Mesothelial cell of epicardium (in vitro differentiated cells): ENCODE measurements around the gene PCSK9. TPM values are rescaled to one million over a fixed set of nuclear protein-coding genes. Genes with fewer than 3 reads are reported as not detected.
"Not testable (repeated sequence)": the region's sequence is repeated elsewhere in the genome, so short reads cannot be mapped to it uniquely, and the experiment has no call there.

ENCODE experiments used
- DNase-seq, 2 experiments: peaks; one replicate each; pipeline ENCODE4 v3.0.0; 2021; ENCODE audit warnings: low spot score in 2 of 2; ENCODE audit not compliant: unreplicated experiment in 2 of 2
- H3K27ac Mint-ChIP-seq: 2 replicates; pipeline ENCODE4 v1.8.0; 2021; ENCODE audit warnings: mixed read lengths
- H3K27me3 Mint-ChIP-seq: 2 replicates; pipeline ENCODE4 v1.8.0; 2021; ENCODE audit warnings: low read depth, mixed read lengths
- H3K36me3 Mint-ChIP-seq: 2 replicates; pipeline ENCODE4 v1.8.0; 2021; ENCODE audit warnings: mixed read lengths
- H3K4me1 Mint-ChIP-seq: 2 replicates; pipeline ENCODE4 v1.8.0; 2021; ENCODE audit warnings: mixed read lengths
- H3K4me3 Mint-ChIP-seq: 2 replicates; pipeline ENCODE4 v1.8.0; 2021; ENCODE audit warnings: mild to moderate bottlenecking, moderate library complexity, mixed read lengths
- H3K9me3 Mint-ChIP-seq: 2 replicates; pipeline ENCODE4 v1.8.0; 2021; ENCODE audit warnings: mixed read lengths
- total RNA-seq: library from RNA; stranded (reverse); gene quantifications from 3 replicates; pipeline ENCODE4 v1.2.1, GENCODE V29; 2021
- TF ChIP-seq, protein P1 (sequence below): fragments of 200-600 bp; sonication (generic); IDR thresholded peaks from one replicate; pipeline ENCODE4 v1.5.0; 2021; ENCODE audit warnings: antibody characterized with exemption; ENCODE audit not compliant: unreplicated experiment

Gene PCSK9
- total RNA-seq, 1 donor from 2014 or later = 1.6 TPM

DNA sequence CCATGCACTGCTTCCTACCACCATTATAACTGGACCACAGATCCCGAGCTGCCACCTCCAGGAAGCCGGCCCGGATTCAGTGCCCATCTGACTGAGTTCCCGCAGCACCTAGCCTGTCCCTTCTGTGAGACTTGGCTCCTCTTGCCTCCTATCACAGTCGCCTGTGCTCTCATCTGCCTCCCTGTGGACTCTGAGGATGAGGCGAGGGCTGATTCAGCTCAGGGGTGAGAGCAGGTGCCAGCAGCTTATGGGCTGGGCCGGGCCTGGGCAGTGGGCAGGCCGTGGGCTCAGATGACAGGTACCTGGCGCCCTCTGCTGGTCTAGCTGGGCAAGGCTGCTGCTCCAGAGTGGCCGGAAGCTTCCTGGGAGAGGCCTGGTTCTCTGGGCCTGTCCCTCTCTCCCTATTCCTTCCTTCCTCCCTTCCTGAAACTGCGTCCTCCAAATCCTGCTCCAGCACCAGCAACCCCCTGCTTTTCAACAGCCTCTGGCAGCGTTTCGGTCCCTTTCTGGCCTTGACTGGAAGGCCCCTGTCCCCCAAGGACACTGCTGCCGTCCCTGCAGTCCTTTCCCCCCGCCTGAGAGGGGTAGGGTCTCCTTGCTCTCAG is 17.3 kb upstream of the PCSK9 start:
- Mint-ChIP-seq H3K27ac (no peak overlapping the region), H3K9me3 (no peaks in the 10 kb centered on the region), H3K36me3 (no peaks in the 10 kb centered on the region), H3K27me3 (no peaks in the 10 kb centered on the region), H3K4me1 (peaks cover 4% of the 10 kb centered on the region), H3K4me3 (no peak overlapping the region)
- DNase-seq = peak; percentile 75 to 93
- TF ChIP-seq, protein P1, sequence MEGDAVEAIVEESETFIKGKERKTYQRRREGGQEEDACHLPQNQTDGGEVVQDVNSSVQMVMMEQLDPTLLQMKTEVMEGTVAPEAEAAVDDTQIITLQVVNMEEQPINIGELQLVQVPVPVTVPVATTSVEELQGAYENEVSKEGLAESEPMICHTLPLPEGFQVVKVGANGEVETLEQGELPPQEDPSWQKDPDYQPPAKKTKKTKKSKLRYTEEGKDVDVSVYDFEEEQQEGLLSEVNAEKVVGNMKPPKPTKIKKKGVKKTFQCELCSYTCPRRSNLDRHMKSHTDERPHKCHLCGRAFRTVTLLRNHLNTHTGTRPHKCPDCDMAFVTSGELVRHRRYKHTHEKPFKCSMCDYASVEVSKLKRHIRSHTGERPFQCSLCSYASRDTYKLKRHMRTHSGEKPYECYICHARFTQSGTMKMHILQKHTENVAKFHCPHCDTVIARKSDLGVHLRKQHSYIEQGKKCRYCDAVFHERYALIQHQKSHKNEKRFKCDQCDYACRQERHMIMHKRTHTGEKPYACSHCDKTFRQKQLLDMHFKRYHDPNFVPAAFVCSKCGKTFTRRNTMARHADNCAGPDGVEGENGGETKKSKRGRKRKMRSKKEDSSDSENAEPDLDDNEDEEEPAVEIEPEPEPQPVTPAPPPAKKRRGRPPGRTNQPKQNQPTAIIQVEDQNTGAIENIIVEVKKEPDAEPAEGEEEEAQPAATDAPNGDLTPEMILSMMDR = peak; percentile 85

DNA sequence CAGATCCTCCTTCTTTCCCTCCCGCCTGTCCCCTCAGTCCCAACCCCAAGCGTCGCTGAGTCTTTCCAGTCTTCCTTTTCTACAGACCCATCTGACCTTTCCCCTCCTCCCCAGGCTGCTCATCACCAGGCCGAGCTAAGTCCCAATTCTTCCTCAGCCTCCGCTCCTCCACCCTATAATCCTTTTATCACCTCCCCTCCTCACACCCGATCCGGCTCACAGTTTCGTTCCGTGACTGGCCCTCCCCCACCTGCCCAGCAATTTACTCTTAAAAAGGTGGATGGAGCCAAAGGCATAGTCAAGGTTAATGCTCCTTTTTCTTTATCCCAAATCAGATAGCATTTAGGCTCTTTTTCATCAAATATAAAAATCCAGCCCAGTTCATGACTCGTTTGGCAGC is 15.2 kb upstream of the PCSK9 start:
- not testable (repeated sequence) for H3K4me1 Mint-ChIP-seq, H3K27ac Mint-ChIP-seq, H3K27me3 Mint-ChIP-seq, H3K4me3 Mint-ChIP-seq, DNase-seq, H3K36me3 Mint-ChIP-seq, H3K9me3 Mint-ChIP-seq

DNA sequence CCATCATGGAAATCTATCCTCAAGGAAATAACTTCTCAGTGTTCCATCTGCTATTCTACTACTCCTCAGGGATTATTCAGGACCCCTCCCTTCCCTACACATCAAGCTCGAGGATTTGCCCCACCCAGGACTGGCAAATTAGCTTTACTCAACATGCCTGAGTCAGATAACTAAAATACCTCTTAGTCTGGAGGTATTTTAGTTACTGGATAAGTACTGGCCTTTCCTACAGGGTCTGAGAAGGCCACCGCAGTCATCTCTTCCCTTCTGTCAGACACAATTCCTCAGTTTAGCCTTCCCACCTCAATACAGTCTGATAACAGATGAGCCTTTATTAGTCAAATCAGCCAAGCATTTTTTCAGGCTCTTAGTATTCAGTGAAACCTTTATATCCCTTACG is 12.7 kb upstream of the PCSK9 start:
- not testable (repeated sequence) for H3K4me3 Mint-ChIP-seq, H3K4me1 Mint-ChIP-seq, H3K27ac Mint-ChIP-seq, DNase-seq, H3K36me3 Mint-ChIP-seq, H3K27me3 Mint-ChIP-seq, H3K9me3 Mint-ChIP-seq

DNA sequence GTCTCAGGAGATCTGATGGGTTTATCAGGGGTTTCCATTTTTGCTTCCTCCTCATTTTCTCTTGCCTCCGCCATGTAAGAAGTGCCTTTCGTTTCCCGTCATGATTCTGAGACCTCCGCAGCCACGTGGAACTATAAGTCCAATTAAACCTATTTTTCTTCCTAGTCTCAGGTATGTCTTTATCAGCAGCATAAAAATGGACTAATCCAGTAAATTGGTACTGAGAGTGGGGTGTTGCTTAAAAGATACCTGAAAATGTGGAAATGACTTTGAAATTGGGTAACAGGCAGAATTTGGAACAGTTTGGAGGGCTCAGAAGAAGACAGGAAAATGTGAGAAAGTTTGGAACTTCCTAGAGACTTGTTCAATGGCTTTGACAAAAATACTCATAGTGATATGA is 8.2 kb upstream of the PCSK9 start:
- not testable (repeated sequence) for H3K4me3 Mint-ChIP-seq, H3K9me3 Mint-ChIP-seq, H3K4me1 Mint-ChIP-seq, DNase-seq, H3K27ac Mint-ChIP-seq, H3K36me3 Mint-ChIP-seq
- peaks cover 16% of the 10 kb centered on the region for H3K27me3 Mint-ChIP-seq

DNA sequence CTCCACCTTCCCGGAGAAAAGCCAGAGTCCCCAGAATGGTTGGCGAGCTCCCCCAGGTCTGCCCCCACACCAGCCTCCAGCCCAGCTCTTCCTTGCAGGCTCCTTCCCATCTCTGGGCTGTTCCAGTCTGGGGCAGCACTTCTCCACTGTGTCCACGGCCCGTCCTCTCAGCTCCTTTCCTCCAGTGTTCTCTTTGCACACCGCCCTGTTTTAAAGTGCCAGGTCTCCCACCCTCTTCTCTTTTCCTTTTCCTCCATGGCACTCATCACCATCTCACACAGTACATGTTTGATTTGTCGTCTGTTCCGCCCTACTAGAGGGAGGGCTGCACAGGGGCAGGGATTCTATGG is 6.1 kb upstream of the PCSK9 start:
- no peaks in the 10 kb centered on the region for H3K4me1 Mint-ChIP-seq
- TF ChIP-seq, protein P1 = no peak
- H3K9me3 Mint-ChIP-seq = no peaks in the 10 kb centered on the region
- peaks cover 36% of the 10 kb centered on the region for H3K27me3 Mint-ChIP-seq
- DNase-seq = no peak
- H3K4me3 Mint-ChIP-seq = no peak overlapping the region
- H3K36me3 Mint-ChIP-seq = no peaks in the 10 kb centered on the region
- no peak overlapping the region for H3K27ac Mint-ChIP-seq

DNA sequence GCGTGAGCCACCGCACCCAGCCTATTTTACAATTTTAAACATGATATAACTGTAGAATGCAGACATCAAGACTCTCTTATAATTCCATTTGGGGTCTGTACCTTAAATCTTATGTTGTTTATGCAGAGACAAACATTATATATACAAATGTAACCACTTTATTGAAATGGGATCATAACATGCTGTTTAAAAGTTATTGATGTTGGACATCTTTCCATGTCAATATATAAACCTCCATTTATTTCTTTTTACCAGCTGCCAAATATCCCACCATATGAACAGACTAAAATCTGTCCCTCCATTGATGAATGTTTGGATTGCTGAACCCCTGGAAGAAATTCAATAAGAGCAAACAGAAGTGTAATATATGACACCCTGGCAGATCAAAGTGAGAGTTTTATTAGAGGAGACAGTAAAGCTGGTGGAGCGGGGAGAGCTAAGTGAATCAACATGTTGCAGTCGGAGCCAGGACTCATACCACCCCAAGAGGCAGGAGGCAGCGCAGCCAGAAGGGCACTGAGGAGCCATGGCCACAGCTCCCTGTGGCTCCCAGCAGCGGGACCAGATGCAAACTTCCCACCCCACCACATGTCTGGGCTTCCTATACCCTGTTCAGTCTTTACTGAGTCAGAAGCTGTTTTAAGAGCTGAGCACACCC is 4.7 kb upstream of the PCSK9 start:
- TF ChIP-seq, protein P1 = no peak
- Mint-ChIP-seq H3K27me3 (peaks cover 49% of the 10 kb centered on the region), H3K4me1 (peaks cover 7% of the 10 kb centered on the region), H3K4me3 (no peak overlapping the region), H3K36me3 (no peaks in the 10 kb centered on the region), H3K27ac (no peak overlapping the region), H3K9me3 (no peaks in the 10 kb centered on the region)
- DNase-seq = no peak

DNA sequence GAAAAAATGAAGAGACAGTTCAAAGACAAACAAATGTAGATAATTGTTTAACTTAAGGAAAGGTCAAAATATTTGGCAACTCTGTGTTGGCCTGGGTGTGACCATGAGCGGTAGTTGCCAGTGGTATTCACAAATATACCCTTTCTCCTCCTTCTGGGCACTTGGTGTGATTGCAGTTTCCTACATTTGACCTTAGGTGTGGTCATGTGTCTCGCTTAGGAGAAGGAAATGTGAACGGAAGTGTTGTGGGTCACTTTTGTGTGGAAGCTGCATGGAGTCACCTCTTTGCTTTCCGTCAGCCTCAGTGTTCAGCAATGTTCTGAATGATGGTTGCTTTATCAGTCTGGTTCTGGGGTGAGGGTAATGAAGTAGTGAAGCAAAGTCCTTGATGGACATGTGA is 3.4 kb upstream of the PCSK9 start:
- Mint-ChIP-seq H3K4me3 (no peak overlapping the region), H3K9me3 (no peaks in the 10 kb centered on the region), H3K27ac (no peak overlapping the region), H3K36me3 (no peaks in the 10 kb centered on the region), H3K27me3 (peaks cover 62% of the 10 kb centered on the region), H3K4me1 (peaks cover 17% of the 10 kb centered on the region)
- no peak for DNase-seq
- TF ChIP-seq, protein P1 = no peak
